Kidney (tissue), 14 donors: Measurements from ENCODE around the gene HGFAC. TPM values are rescaled to one million over a fixed set of nuclear protein-coding genes. Genes with fewer than 3 reads are reported as not detected.
A peak's percentile ranks its signal among the peaks of the same experiment; 100 is the strongest.

Source experiments
- DNase-seq, 5 donors: peaks; one replicate each; pipeline ENCODE4 v3.0.0-alpha.2; 2013 to 2020
- FAIRE-seq: peaks from 2 replicates; lab custom pipeline; 2012; peaks lifted over from hg19 to GRCh38; lab: Jason Lieb, UNC
- H3K27ac ChIP-seq, 2 donors: one replicate each; pipeline ENCODE4 v1.7.0; 2013; ENCODE audit warnings: low read depth in 2 of 2, low read length in 2 of 2, inconsistent platforms in 1 of 2
- H3K27me3 ChIP-seq: one replicate; pipeline ENCODE4 v1.7.1; 2013; ENCODE audit warnings: low read length, inconsistent platforms; ENCODE audit not compliant: control insufficient read depth, insufficient read depth
- H3K36me3 ChIP-seq, 3 donors: one replicate each; pipeline versions ENCODE4 v1.7.0 to v1.7.1; 2013; ENCODE audit warnings: low read length in 3 of 3, control low read depth in 1 of 3, inconsistent platforms in 1 of 3; ENCODE audit not compliant: insufficient read depth in 3 of 3, control insufficient read depth in 2 of 3
- H3K4me1 ChIP-seq, 3 donors: one replicate each; pipeline versions ENCODE4 v1.7.0 to v1.7.1; 2013; ENCODE audit warnings: low read length in 3 of 3, inconsistent platforms in 1 of 3, low read depth in 1 of 3; ENCODE audit not compliant: control insufficient read depth in 2 of 3, insufficient read depth in 2 of 3
- H3K4me3 ChIP-seq, 3 donors: one replicate each; pipeline versions ENCODE4 v1.7.0 to v1.8.1; 2013; ENCODE audit warnings: low read length in 3 of 3, control low read depth in 1 of 3, inconsistent platforms in 1 of 3
- H3K9ac ChIP-seq, 3 donors: one replicate each; pipeline versions ENCODE4 v1.7.0 to v1.7.1; 2013; ENCODE audit warnings: low read length in 3 of 3, control low read depth in 1 of 3, inconsistent platforms in 1 of 3
- H3K9me3 ChIP-seq, 3 donors: one replicate each; pipeline versions ENCODE4 v1.7.0 to v1.7.1; 2013; ENCODE audit warnings: low read length in 3 of 3, control low read depth in 1 of 3, inconsistent platforms in 1 of 3; ENCODE audit not compliant: control insufficient read depth in 2 of 3, insufficient read depth in 1 of 3
- CTCF ChIP-seq: IDR thresholded peaks from 3 replicates; pipeline ENCODE4 v1.5.1; 2012; ENCODE audit warnings: mild to moderate bottlenecking, moderate library complexity, borderline replicate concordance; ENCODE audit not compliant: insufficient read depth; ENCODE audit errors: extremely low read depth
- intact Hi-C: fragments of 100-400 bp; cut with DNase I; formaldehyde crosslinking; loops from one replicate; pipeline ENCODE4 v1.11.1; 2022
- polyA plus RNA-seq: library from polyadenylated mRNA; stranded (reverse); fragments of 350-450 nt; fragmentation: Illumina TruSeq; extraction: RNeasy Lipid Tissue Mini Kit (QIAGEN cat#74804); gene quantifications from one replicate; pipeline ENCODE4 v1.2.3, GENCODE V29; 2014; ENCODE audit warnings: low read depth, low replicate concordance; ENCODE audit not compliant: insufficient read depth
- total RNA-seq: library from RNA; stranded (reverse); fragmentation: NEBNext Ultra II Directional; extraction: Animal tissue kit (Norgen Biotek cat#: 25700); gene quantifications from one replicate; pipeline ENCODE4 v1.2.1, GENCODE V29; 2021
- donor health status: control.
- donor health status: control.
- donor health status: control.
- donor health status: control.
- donor health status: control.
- donor health status: DM: yes; HTN: yes; CAD: no.
- donor health status: Normal renal cell carcinoma (clear cell type).

HGFAC gene
- total and polyA plus RNA-seq, 2 donors from 2014 or later = 0.86 to 1.6 TPM

DNA sequence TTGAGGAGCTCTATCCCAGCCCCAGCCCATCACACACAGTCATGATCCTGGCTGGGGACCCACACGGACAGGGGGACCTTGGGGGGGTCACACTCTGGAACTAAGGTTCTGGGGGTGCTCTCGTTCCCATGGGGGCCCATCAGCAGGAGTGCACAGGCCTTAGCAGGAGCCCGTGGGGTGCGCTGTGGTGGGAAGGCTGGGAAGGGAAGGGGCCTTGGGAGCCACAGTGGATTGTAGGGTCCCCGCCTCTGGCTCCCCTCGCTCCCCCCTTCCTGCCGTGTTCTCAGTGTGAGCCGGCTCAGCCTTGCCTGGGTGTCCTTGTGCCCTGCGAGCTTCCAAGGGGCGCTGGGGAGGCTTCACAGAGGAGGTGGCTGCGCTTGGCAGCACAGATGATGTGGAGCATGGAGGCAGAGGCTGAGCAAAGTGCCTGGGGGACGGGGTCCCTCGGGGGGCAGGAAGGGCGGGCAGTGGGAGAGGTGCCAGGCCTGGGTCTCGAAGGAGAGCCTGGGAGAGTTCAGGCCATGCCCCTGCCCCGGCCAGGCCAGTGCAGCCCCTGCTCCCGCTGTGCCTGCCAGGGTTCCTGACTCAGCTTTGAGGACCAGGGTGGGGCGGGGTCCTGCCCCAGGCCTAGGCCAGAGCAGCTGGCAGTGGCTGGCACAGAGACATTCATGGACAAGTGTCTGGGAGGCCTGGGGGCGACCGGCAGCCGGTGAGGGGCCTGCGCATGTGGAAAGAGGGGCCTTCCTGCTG is 5.5 kb upstream of the HGFAC start:
- Histone ChIP-seq H3K36me3 (peaks cover 0 to 3% (median 0%) of the 10 kb centered on the region in 3 donors), H3K9me3 (no peaks in the 10 kb centered on the region), H3K27me3 (no peaks in the 10 kb centered on the region), H3K27ac (no peak overlapping the region), H3K9ac (no peak overlapping the region), H3K4me1 (peaks cover 0 to 2% (median 0%) of the 10 kb centered on the region in 3 donors), H3K4me3 (no peak overlapping the region)
- DNase-seq (peak in 1 of 5 donors; percentile 40), FAIRE-seq (no peak)
- TF ChIP-seq CTCF = no peak
- intact Hi-C loops = no loop called here

DNA sequence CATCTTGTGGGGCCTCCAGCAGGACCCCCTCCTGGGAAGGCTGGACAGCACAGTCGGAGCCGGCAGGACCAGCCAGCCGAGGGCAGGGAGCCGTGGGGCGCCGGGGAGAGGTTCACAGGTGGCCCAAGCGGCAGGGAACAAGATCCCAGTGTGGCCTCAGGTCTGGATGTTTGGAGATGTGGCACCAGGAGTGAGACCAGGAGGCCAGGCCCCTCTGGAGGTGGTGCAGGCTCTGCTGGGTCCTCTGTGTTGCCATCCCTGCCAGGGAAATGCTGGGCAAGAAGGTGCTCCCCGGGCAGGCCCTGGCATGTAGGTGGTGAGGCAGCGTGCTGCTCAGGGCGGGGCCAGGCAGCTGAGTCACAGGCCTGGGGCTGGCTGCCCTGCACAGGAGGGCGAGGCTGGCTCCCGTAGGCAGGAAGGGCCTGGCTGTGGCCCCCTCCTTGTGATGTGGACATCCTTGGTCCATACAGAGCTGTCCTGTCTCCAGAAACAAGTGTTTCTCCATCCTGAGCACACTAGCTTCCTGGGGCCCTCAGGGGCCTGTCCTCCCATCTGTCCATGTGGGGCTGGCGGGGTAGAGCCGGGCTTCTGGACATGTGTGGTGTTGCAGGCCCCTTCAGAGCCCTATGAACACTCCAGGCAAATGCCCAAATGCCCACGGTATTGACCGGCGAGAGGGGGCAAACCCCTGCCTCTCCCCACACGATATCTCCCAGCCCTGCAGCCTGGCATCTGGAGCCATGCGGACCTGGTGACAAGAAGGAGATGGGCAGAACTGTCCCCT is 4.8 kb upstream of the HGFAC start:
- H3K4me1 ChIP-seq = peaks cover 0 to 2% (median 0%) of the 10 kb centered on the region in 3 donors
- DNase-seq = peak in 1 of 5 donors; percentile 90
- FAIRE-seq = no peak
- H3K9me3 ChIP-seq = no peaks in the 10 kb centered on the region
- H3K27me3 ChIP-seq = no peaks in the 10 kb centered on the region
- intact Hi-C loops = no loop called here
- no peak for TF ChIP-seq CTCF
- H3K36me3 ChIP-seq = peaks cover 0 to 3% (median 0%) of the 10 kb centered on the region in 3 donors
- H3K9ac ChIP-seq = no peak overlapping the region
- H3K27ac ChIP-seq = no peak overlapping the region
- H3K4me3 ChIP-seq = no peak overlapping the region

DNA sequence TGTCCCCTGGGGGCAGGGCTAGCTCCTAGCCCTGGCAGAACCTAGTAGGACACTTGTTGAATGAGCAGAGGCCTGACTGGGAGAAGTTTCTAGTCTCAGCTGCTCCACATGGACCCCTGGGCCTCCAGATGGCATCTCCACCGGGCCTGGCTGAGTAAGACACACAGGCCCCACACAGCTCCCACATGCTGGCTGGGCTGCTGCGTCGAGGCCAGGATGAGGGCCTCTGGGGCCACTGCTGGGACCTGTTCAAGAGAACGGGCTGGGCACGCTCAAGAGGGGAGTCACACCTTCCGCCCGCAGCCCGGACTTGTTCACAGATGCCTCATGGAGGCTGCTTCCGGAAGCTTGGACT is 4.2 kb upstream of the HGFAC start:
- H3K9me3 ChIP-seq = no peaks in the 10 kb centered on the region
- peaks cover 0 to 2% (median 0%) of the 10 kb centered on the region in 3 donors for H3K4me1 ChIP-seq
- H3K36me3 ChIP-seq = peaks cover 0 to 3% (median 0%) of the 10 kb centered on the region in 3 donors
- no peak for TF ChIP-seq CTCF
- no peak overlapping the region for H3K27ac ChIP-seq
- no peak overlapping the region for H3K9ac ChIP-seq
- no peaks in the 10 kb centered on the region for H3K27me3 ChIP-seq
- no peak overlapping the region for H3K4me3 ChIP-seq
- FAIRE-seq = no peak
- peak in 1 of 5 donors; percentile 76 for DNase-seq
- intact Hi-C loops = no loop called here
